ENCODE data around the gene KPNA1.

- TF ChIP-seq CTCF (conservative IDR thresholded peaks at IDR 0.05; ENCODE audit: low read depth, low read length) (no peak), EZH2 (IDR thresholded peaks at IDR 0.05; ENCODE audit: low read length, unreplicated experiment) (no peak), EZH2phosphoT487 (IDR thresholded peaks at IDR 0.05; ENCODE audit: borderline replicate concordance, low read length) (no peak)
Measured at GRCh38 chr3:122394173-122394572, 120.6 kb downstream of the KPNA1 start.

Measured in PC-3 (cell line).